LNCAP (cell line): ENCODE results near the gene NEURL1.

Experiments
- CTCF ChIP-seq: fragments of 450-650 bp; IDR thresholded peaks from 2 replicates; pipeline ENCODE4 v1.5.1; 2017; ENCODE audit warnings: mild to moderate bottlenecking

Gene NEURL1

GRCh38 chr10:103612462-103613365 lies 119.2 kb downstream of the NEURL1 start:
- TF ChIP-seq CTCF = no peak

- TF ChIP-seq CTCF = no peak
These were observed 120.1 kb downstream of the NEURL1 start for GRCh38 chr10:103613616-103614015.

- no peak for TF ChIP-seq CTCF
These were observed 121.0 kb downstream of the NEURL1 start for GRCh38 chr10:103614306-103615158.

- no peak for TF ChIP-seq CTCF
These were observed 123.4 kb downstream of the NEURL1 start for GRCh38 chr10:103616705-103617601.

GRCh38 chr10:103617602-103618385 lies 124.3 kb downstream of the NEURL1 start:
- no peak for TF ChIP-seq CTCF

- TF ChIP-seq CTCF = no peak
These were observed 125.3 kb downstream of the NEURL1 start for GRCh38 chr10:103618575-103619423.
